Endodermal cell (in vitro differentiated cells): ENCODE data around the gene CH25H. TPM values are rescaled to one million over a fixed set of nuclear protein-coding genes. Genes with fewer than 3 reads are reported as not detected.

ENCODE experiments used
- DNase-seq: peaks from one replicate; pipeline ENCODE4 v3.0.0-alpha.2; 2017
- H3K27ac ChIP-seq: 2 replicates; pipeline ENCODE4 v1.5.1; 2013; ENCODE audit warnings: mild to moderate bottlenecking, low read depth, low read length, moderate library complexity
- H3K27me3 ChIP-seq: 2 replicates; pipeline ENCODE4 v1.6.1; 2013; ENCODE audit warnings: mild to moderate bottlenecking, low read length, moderate library complexity; ENCODE audit not compliant: insufficient read depth, control insufficient read depth, poor library complexity, severe bottlenecking
- H3K36me3 ChIP-seq: 2 replicates; pipeline ENCODE4 v1.7.0; 2013; ENCODE audit warnings: mild to moderate bottlenecking, low read length, moderate library complexity; ENCODE audit not compliant: control insufficient read depth, insufficient read depth
- H3K4me1 ChIP-seq: one replicate; pipeline ENCODE4 v1.7.0; 2013; ENCODE audit warnings: low read length; ENCODE audit not compliant: control insufficient read depth, insufficient read depth
- H3K4me3 ChIP-seq: 2 replicates; pipeline ENCODE4 v1.5.1; 2013; ENCODE audit warnings: mild to moderate bottlenecking, low read length, moderate library complexity
- H3K9ac ChIP-seq: 2 replicates; pipeline ENCODE4 v1.6.1; 2013; ENCODE audit warnings: mild to moderate bottlenecking, low read length, moderate library complexity; ENCODE audit not compliant: poor library complexity, severe bottlenecking; ENCODE audit errors: extremely low read depth
- H3K9me3 ChIP-seq: 2 replicates; pipeline ENCODE4 v1.6.1; 2013; ENCODE audit warnings: mild to moderate bottlenecking, low read length, moderate library complexity; ENCODE audit not compliant: control insufficient read depth
- H3K27ac Mint-ChIP-seq: 2 replicates; pipeline ENCODE4 v1.8.0; 2020; ENCODE audit warnings: mixed read lengths
- H3K27me3 Mint-ChIP-seq: 2 replicates; pipeline ENCODE4 v1.8.0; 2021; ENCODE audit warnings: mild to moderate bottlenecking, mixed read lengths; ENCODE audit not compliant: insufficient read depth
- H3K36me3 Mint-ChIP-seq: 2 replicates; pipeline ENCODE4 v1.8.0; 2020; ENCODE audit warnings: low read depth, mixed read lengths
- H3K4me1 Mint-ChIP-seq: 2 replicates; pipeline ENCODE4 v1.8.0; 2020; ENCODE audit warnings: mixed read lengths
- H3K4me3 Mint-ChIP-seq: 2 replicates; pipeline ENCODE4 v1.8.0; 2020; ENCODE audit warnings: mild to moderate bottlenecking, moderate library complexity, mixed read lengths
- H3K9me3 Mint-ChIP-seq: 2 replicates; pipeline ENCODE4 v1.8.0; 2020; ENCODE audit warnings: mild to moderate bottlenecking, mixed read lengths
- WGBS, 2 experiments: methylation state at CpG; one replicate each; pipeline versions ENCODE4 v1.1.5 to v1.1.7; 2013; ENCODE audit warnings: missing lambda C conversion rate in 2 of 2, mixed read lengths in 1 of 2; ENCODE audit not compliant: insufficient coverage in 1 of 2, insufficient read length in 1 of 2; 5-methylcytosine and 5-hydroxymethylcytosine counted together
- total RNA-seq, 2 donors: library from RNA; stranded (reverse); fragmentation: NEBNext Ultra II Directional in 1 of 2; extraction: Animal tissue kit (Norgen Biotek cat#: 25700) in 1 of 2; gene quantifications; 2 replicates in 1 of 2; 3 replicates in 1 of 2; pipeline ENCODE4 v1.2.1, GENCODE V29; 2021
- TF ChIP-seq, protein P1 (sequence below): fragments of 200-600 bp; sonication (generic); conservative IDR thresholded peaks from 2 replicates; pipeline ENCODE4 v1.5.0; 2021; ENCODE audit warnings: antibody characterized with exemption, mild to moderate bottlenecking

CH25H gene
- total RNA-seq, 2 donors from 2014 or later = not detected

GRCh38 chr10:89241026-89241425 lies 33.9 kb upstream of the CH25H start:
- H3K4me1 ChIP-seq = no peaks in the 10 kb centered on the region
- no peak overlapping the region for H3K4me3 Mint-ChIP-seq

GRCh38 chr10:89240519-89240918 lies 33.4 kb upstream of the CH25H start:
- no peak overlapping the region for H3K27ac Mint-ChIP-seq
- Histone ChIP-seq H3K27me3 (peaks cover 7% of the 10 kb centered on the region), H3K9ac (no peak overlapping the region), H3K9me3 (no peaks in the 10 kb centered on the region), H3K27ac (no peak overlapping the region), H3K36me3 (no peaks in the 10 kb centered on the region), H3K4me3 (no peak overlapping the region), H3K4me1 (peaks cover 1% of the 10 kb centered on the region)
- H3K27me3 Mint-ChIP-seq = peaks cover 21% of the 10 kb centered on the region
- no peak overlapping the region for H3K4me3 Mint-ChIP-seq
- TF ChIP-seq, protein P1, sequence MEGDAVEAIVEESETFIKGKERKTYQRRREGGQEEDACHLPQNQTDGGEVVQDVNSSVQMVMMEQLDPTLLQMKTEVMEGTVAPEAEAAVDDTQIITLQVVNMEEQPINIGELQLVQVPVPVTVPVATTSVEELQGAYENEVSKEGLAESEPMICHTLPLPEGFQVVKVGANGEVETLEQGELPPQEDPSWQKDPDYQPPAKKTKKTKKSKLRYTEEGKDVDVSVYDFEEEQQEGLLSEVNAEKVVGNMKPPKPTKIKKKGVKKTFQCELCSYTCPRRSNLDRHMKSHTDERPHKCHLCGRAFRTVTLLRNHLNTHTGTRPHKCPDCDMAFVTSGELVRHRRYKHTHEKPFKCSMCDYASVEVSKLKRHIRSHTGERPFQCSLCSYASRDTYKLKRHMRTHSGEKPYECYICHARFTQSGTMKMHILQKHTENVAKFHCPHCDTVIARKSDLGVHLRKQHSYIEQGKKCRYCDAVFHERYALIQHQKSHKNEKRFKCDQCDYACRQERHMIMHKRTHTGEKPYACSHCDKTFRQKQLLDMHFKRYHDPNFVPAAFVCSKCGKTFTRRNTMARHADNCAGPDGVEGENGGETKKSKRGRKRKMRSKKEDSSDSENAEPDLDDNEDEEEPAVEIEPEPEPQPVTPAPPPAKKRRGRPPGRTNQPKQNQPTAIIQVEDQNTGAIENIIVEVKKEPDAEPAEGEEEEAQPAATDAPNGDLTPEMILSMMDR = no peak
- DNase-seq = no peak
- WGBS, 2 experiments = 90 to 100% methylated on average over 2 to 3 of the region's 3 CpGs
- no peaks in the 10 kb centered on the region for H3K9me3 Mint-ChIP-seq
- peaks cover 30% of the 10 kb centered on the region for H3K4me1 Mint-ChIP-seq
- peaks cover 4% of the 10 kb centered on the region for H3K36me3 Mint-ChIP-seq

More at GRCh38 chr10:89241026-89241425, 33.9 kb upstream of the CH25H start:
- Histone ChIP-seq H3K4me3 (no peak overlapping the region), H3K27ac (no peak overlapping the region), H3K9ac (no peak overlapping the region), H3K9me3 (no peaks in the 10 kb centered on the region), H3K27me3 (peaks cover 7% of the 10 kb centered on the region), H3K36me3 (no peaks in the 10 kb centered on the region)
- Mint-ChIP-seq H3K27ac (no peak overlapping the region), H3K27me3 (peaks cover 21% of the 10 kb centered on the region), H3K4me1 (peaks cover 33% of the 10 kb centered on the region), H3K36me3 (peaks cover 4% of the 10 kb centered on the region), H3K9me3 (no peaks in the 10 kb centered on the region)
- WGBS, 2 experiments = 91 to 100% methylated on average over 3 of the region's 3 CpGs
- TF ChIP-seq, protein P1 = peak; percentile 41
- no peak for DNase-seq

DNA sequence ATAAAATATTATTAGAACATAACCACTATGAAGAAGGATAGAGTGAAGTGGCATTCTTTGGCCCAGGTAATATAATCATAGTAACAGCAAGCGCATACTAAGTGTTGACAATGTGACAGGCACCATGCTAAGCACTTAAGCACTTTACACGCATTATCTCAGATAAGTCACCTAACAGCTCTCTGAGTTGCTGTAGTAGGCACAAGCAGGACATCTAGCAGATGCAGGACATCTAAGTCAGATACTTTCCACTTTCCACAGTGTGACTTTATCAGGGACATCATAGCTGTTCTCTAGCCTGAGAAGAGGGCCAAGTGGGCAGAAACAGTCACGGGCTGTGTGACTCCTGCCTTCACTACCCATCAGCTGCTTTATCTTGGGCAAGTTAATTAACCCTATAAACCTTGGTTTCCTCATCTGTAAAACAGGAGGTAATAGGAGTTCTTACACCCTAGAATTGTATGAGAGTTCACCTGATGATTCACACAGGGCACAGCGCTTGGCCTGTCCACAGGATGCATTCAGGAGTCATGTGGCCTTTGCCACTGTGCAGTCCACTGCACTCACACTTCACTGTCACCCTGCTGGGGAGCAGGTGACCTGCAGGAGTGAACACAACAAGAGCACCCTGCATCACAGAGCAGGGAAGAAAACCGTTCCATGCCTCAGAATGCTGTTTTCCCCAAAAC lies 32.0 kb upstream of the CH25H start:
- H3K4me3 ChIP-seq = no peak overlapping the region
- H3K27ac ChIP-seq = no peak overlapping the region
- peaks cover 4% of the 10 kb centered on the region for H3K4me1 ChIP-seq
- no peaks in the 10 kb centered on the region for H3K9me3 ChIP-seq
- no peak for DNase-seq
- peaks cover 4% of the 10 kb centered on the region for H3K36me3 Mint-ChIP-seq
- 85 to 92% methylated on average over 4 to 5 of the region's 5 CpGs for WGBS, 2 experiments
- no peak overlapping the region for H3K9ac ChIP-seq
- no peaks in the 10 kb centered on the region for H3K36me3 ChIP-seq
- no peak overlapping the region for H3K4me3 Mint-ChIP-seq
- H3K9me3 Mint-ChIP-seq = no peaks in the 10 kb centered on the region
- peaks cover 36% of the 10 kb centered on the region for H3K4me1 Mint-ChIP-seq
- peaks cover 7% of the 10 kb centered on the region for H3K27me3 ChIP-seq
- peaks cover 21% of the 10 kb centered on the region for H3K27me3 Mint-ChIP-seq
- TF ChIP-seq, protein P1 = peak; percentile 45
- H3K27ac Mint-ChIP-seq = no peak overlapping the region
